Mucosa of rectum (tissue), 2 donors: ENCODE data around the gene TFAM.

Experiments
- H3K27ac ChIP-seq, 2 donors: one replicate each; pipeline ENCODE4 v1.7.0; 2013; ENCODE audit warnings: inconsistent platforms in 2 of 2, low read depth in 2 of 2, low read length in 2 of 2
- H3K27me3 ChIP-seq, 2 donors: one replicate each; pipeline ENCODE4 v1.7.0; 2013; ENCODE audit warnings: low read length in 2 of 2; ENCODE audit not compliant: control insufficient read depth in 2 of 2, insufficient read depth in 2 of 2
- H3K36me3 ChIP-seq, 2 donors: one replicate each; pipeline ENCODE4 v1.7.0; 2013; ENCODE audit warnings: low read length in 2 of 2; ENCODE audit not compliant: control insufficient read depth in 2 of 2, insufficient read depth in 2 of 2
- H3K4me1 ChIP-seq, 2 donors: one replicate each; pipeline ENCODE4 v1.7.0; 2013; ENCODE audit warnings: low read length in 2 of 2, mild to moderate bottlenecking in 1 of 2; ENCODE audit not compliant: control insufficient read depth in 2 of 2, insufficient read depth in 2 of 2
- H3K4me3 ChIP-seq, 2 donors: one replicate each; pipeline ENCODE4 v1.7.0; 2013; ENCODE audit warnings: low read length in 2 of 2
- H3K9ac ChIP-seq, 2 donors: one replicate each; pipeline ENCODE4 v1.7.0; 2013; ENCODE audit warnings: low read length in 2 of 2, low read depth in 1 of 2, mild to moderate bottlenecking in 1 of 2
- H3K9me3 ChIP-seq, 2 donors: one replicate each; pipeline ENCODE4 v1.7.0; 2013; ENCODE audit warnings: low read length in 2 of 2; ENCODE audit not compliant: control insufficient read depth in 2 of 2
- donor health status: healthy.
- donor health status: Normal muscosa, but diverticular disease.

Gene TFAM

GRCh38 chr10:58372607-58373441, 12.4 kb upstream of the TFAM start:
- no peaks in the 10 kb centered on the region for H3K9me3 ChIP-seq
- no peak overlapping the region for H3K27ac ChIP-seq

GRCh38 chr10:58373442-58373827, 11.8 kb upstream of the TFAM start:
- Histone ChIP-seq H3K9ac (no peak overlapping the region), H3K4me3 (no peak overlapping the region), H3K27ac (no peak overlapping the region), H3K4me1 (no peaks in the 10 kb centered on the region), H3K36me3 (peaks cover 0 to 6% of the 10 kb centered on the region in 2 donors), H3K9me3 (no peaks in the 10 kb centered on the region), H3K27me3 (no peaks in the 10 kb centered on the region)

More at GRCh38 chr10:58372607-58373441, 12.4 kb upstream of the TFAM start:
- H3K4me1 ChIP-seq, result no peaks in the 10 kb centered on the region
- no peaks in the 10 kb centered on the region for H3K27me3 ChIP-seq
- H3K36me3 ChIP-seq, result peaks cover 0 to 6% of the 10 kb centered on the region in 2 donors
- no peak overlapping the region for H3K9ac ChIP-seq
- H3K4me3 ChIP-seq, result no peak overlapping the region

GRCh38 chr10:58382489-58382995, 2.7 kb upstream of the TFAM start:
- Histone ChIP-seq H3K4me1 (peaks cover 11 to 12% of the 10 kb centered on the region in 2 donors), H3K9ac (no peak overlapping the region), H3K4me3 (no peak overlapping the region), H3K27me3 (no peaks in the 10 kb centered on the region), H3K27ac (no peak overlapping the region), H3K9me3 (no peaks in the 10 kb centered on the region), H3K36me3 (no peaks in the 10 kb centered on the region)

- H3K27me3 ChIP-seq, result no peaks in the 10 kb centered on the region
- H3K4me1 ChIP-seq, result peaks cover 11 to 12% of the 10 kb centered on the region in 2 donors
- H3K36me3 ChIP-seq, result peaks cover 8 to 9% of the 10 kb centered on the region in 2 donors
- H3K9me3 ChIP-seq, result no peaks in the 10 kb centered on the region
- H3K4me3 ChIP-seq, result peak overlapping the region; percentile 91 to 98
- peak overlapping the region; percentile 10 to 86 for H3K9ac ChIP-seq
- peak overlapping the region; percentile 80 to 86 for H3K27ac ChIP-seq
Observed at GRCh38 chr10:58384095-58384494, 1.1 kb upstream of the TFAM start.

- peak overlapping the region; percentile 80 to 86 for H3K27ac ChIP-seq
- no peaks in the 10 kb centered on the region for H3K9me3 ChIP-seq
- H3K9ac ChIP-seq, result peak overlapping the region; percentile 72 to 86
- peaks cover 12 to 14% of the 10 kb centered on the region in 2 donors for H3K36me3 ChIP-seq
- H3K27me3 ChIP-seq, result no peaks in the 10 kb centered on the region
- H3K4me1 ChIP-seq, result peaks cover 11 to 12% of the 10 kb centered on the region in 2 donors
- H3K4me3 ChIP-seq, result peak overlapping the region; percentile 91 to 98
Observed at GRCh38 chr10:58384544-58384998, 639 bp upstream of the TFAM start.

GRCh38 chr10:58385784-58386112, 538 bp downstream of the TFAM start:
- Histone ChIP-seq H3K9ac (peak overlapping the region; percentile 86 to 92), H3K4me1 (peaks cover 11 to 12% of the 10 kb centered on the region in 2 donors), H3K27ac (peak overlapping the region; percentile 80 to 86), H3K4me3 (peak overlapping the region; percentile 91 to 98), H3K9me3 (no peaks in the 10 kb centered on the region), H3K27me3 (no peaks in the 10 kb centered on the region), H3K36me3 (peaks cover 20 to 24% of the 10 kb centered on the region in 2 donors)

- Histone ChIP-seq H3K36me3 (peaks cover 36 to 39% of the 10 kb centered on the region in 2 donors), H3K9me3 (no peaks in the 10 kb centered on the region), H3K4me1 (peaks cover 11 to 12% of the 10 kb centered on the region in 2 donors)
Observed at GRCh38 chr10:58389024-58389423, 3.8 kb downstream of the TFAM start.

GRCh38 chr10:58393317-58393716, 8.1 kb downstream of the TFAM start:
- no peak overlapping the region for H3K27ac ChIP-seq
- H3K4me1 ChIP-seq, result no peaks in the 10 kb centered on the region
- no peak overlapping the region for H3K9ac ChIP-seq
- H3K36me3 ChIP-seq, result peaks cover 48 to 60% of the 10 kb centered on the region in 2 donors
- no peak overlapping the region for H3K4me3 ChIP-seq
- no peaks in the 10 kb centered on the region for H3K9me3 ChIP-seq
- no peaks in the 10 kb centered on the region for H3K27me3 ChIP-seq

More at GRCh38 chr10:58389024-58389423, 3.8 kb downstream of the TFAM start:
- H3K9ac ChIP-seq, result no peak overlapping the region
- no peak overlapping the region for H3K27ac ChIP-seq
- no peak overlapping the region for H3K4me3 ChIP-seq
- no peaks in the 10 kb centered on the region for H3K27me3 ChIP-seq

- Histone ChIP-seq H3K4me3 (no peak overlapping the region), H3K9me3 (no peaks in the 10 kb centered on the region), H3K27ac (no peak overlapping the region), H3K27me3 (no peaks in the 10 kb centered on the region), H3K4me1 (no peaks in the 10 kb centered on the region), H3K36me3 (peaks cover 39 to 50% of the 10 kb centered on the region in 2 donors), H3K9ac (no peak overlapping the region)
Observed at GRCh38 chr10:58394471-58394870, 9.3 kb downstream of the TFAM start.

GRCh38 chr10:58396057-58396456, 10.8 kb downstream of the TFAM start:
- H3K27ac ChIP-seq, result no peak overlapping the region
- H3K36me3 ChIP-seq, result peaks cover 30 to 38% of the 10 kb centered on the region in 2 donors
- H3K9me3 ChIP-seq, result no peaks in the 10 kb centered on the region
- no peak overlapping the region for H3K4me3 ChIP-seq
- no peaks in the 10 kb centered on the region for H3K4me1 ChIP-seq
- H3K9ac ChIP-seq, result no peak overlapping the region
- no peaks in the 10 kb centered on the region for H3K27me3 ChIP-seq
